ENCODE data around the gene FKBP14. TPM values are rescaled to one million over a fixed set of nuclear protein-coding genes. Genes with fewer than 3 reads are reported as not detected.

FKBP14 gene
- total RNA-seq, 1 donor from 2014 or later = 100 TPM

DNA sequence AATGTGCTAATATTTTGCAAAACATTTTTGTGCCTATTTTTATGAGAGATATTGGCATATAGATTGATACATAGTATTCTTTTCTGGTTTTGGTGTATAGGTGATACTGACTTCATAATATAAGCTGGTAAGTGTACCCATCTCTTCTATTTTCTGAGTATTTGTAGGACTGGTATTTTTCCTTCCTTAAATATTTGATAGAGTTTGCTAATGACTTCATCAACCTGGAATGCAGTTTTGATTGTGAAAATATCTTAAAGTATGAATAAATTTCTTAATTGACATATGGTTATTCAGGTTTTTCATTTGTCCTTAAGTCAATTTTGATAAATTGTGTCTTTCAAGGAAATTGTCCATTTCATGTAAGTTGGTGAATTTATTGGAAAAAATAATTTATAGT lies 30.9 kb downstream of the FKBP14 start:
- H3K9ac ChIP-seq (ENCODE audit: low read length) = no peak overlapping the region
- Mint-ChIP-seq H3K27ac (ENCODE audit: unreplicated experiment) (no peak overlapping the region), H3K4me3 (ENCODE audit: unreplicated experiment) (no peak overlapping the region), H3K9me3 (ENCODE audit: unreplicated experiment) (peaks cover 9% of the 10 kb centered on the region), H3K4me1 (ENCODE audit: low read depth, unreplicated experiment) (no peaks in the 10 kb centered on the region), H3K36me3 (ENCODE audit: low read depth, unreplicated experiment) (peaks cover 2% of the 10 kb centered on the region), H3K27me3 (ENCODE audit: low read depth, unreplicated experiment) (no peaks in the 10 kb centered on the region)
- peaks cover 6% of the 10 kb centered on the region for H3K9me3 ChIP-seq (ENCODE audit: insufficient read depth, low read depth, low read length)
- H3K27me3 ChIP-seq (ENCODE audit: insufficient read depth, low read length) = no peaks in the 10 kb centered on the region
- TF ChIP-seq, protein P1, sequence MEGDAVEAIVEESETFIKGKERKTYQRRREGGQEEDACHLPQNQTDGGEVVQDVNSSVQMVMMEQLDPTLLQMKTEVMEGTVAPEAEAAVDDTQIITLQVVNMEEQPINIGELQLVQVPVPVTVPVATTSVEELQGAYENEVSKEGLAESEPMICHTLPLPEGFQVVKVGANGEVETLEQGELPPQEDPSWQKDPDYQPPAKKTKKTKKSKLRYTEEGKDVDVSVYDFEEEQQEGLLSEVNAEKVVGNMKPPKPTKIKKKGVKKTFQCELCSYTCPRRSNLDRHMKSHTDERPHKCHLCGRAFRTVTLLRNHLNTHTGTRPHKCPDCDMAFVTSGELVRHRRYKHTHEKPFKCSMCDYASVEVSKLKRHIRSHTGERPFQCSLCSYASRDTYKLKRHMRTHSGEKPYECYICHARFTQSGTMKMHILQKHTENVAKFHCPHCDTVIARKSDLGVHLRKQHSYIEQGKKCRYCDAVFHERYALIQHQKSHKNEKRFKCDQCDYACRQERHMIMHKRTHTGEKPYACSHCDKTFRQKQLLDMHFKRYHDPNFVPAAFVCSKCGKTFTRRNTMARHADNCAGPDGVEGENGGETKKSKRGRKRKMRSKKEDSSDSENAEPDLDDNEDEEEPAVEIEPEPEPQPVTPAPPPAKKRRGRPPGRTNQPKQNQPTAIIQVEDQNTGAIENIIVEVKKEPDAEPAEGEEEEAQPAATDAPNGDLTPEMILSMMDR (IDR thresholded peaks at IDR 0.05; ENCODE audit: insufficient read depth, low read depth, low read length) = no peak
- TF ChIP-seq EZH2 (IDR thresholded peaks at IDR 0.05; ENCODE audit: insufficient read depth, low read length) = no peak
- DNase-seq (ENCODE audit: low read depth) (no peak), FAIRE-seq (no peak)
- H3K4me2 ChIP-seq (ENCODE audit: low read length) = no peak overlapping the region
- H3K27ac ChIP-seq (ENCODE audit: low read depth, low read length) = no peak overlapping the region
- no peak overlapping the region for H2AFZ ChIP-seq (ENCODE audit: low read depth, low read length)
- no peaks in the 10 kb centered on the region for H3K79me2 ChIP-seq (ENCODE audit: insufficient read depth, low read length)
- H3K4me3 ChIP-seq (ENCODE audit: insufficient read depth, low read depth, low read length) = no peak overlapping the region
- no peaks in the 10 kb centered on the region for H3K4me1 ChIP-seq (ENCODE audit: insufficient read depth, low read length)
- no peaks in the 10 kb centered on the region for H4K20me1 ChIP-seq (ENCODE audit: insufficient read depth, low read length)
- H3K36me3 ChIP-seq (ENCODE audit: insufficient read depth, low read length) = no peaks in the 10 kb centered on the region

DNA sequence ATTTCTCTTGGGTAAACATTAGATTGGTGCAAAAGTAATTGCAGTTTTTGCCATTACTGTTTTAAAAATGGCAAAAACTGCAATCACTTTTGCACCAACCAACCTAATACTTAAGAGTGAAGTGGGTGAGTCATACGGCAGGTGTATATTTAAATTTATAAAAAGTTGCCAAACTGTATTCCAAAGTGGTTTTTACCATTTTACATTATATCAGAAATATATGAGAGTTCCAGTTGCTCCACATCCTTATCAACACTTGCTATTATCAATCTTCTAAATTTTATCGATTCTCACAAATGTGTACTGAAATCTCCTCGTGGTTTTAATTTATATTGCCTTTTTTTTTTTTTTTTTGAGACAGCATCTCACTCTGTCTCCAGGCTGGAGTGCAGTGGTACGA lies 33.4 kb downstream of the FKBP14 start:
- Histone ChIP-seq H2AFZ (ENCODE audit: low read depth, low read length) (no peak overlapping the region), H4K20me1 (ENCODE audit: insufficient read depth, low read length) (no peaks in the 10 kb centered on the region), H3K4me2 (ENCODE audit: low read length) (no peak overlapping the region), H3K79me2 (ENCODE audit: insufficient read depth, low read length) (peaks cover 18% of the 10 kb centered on the region), H3K36me3 (ENCODE audit: insufficient read depth, low read length) (no peaks in the 10 kb centered on the region), H3K27ac (ENCODE audit: low read depth, low read length) (no peak overlapping the region), H3K9me3 (ENCODE audit: insufficient read depth, low read depth, low read length) (peaks cover 6% of the 10 kb centered on the region), H3K9ac (ENCODE audit: low read length) (no peak overlapping the region), H3K4me3 (ENCODE audit: insufficient read depth, low read depth, low read length) (no peak overlapping the region), H3K27me3 (ENCODE audit: insufficient read depth, low read length) (no peaks in the 10 kb centered on the region), H3K4me1 (ENCODE audit: insufficient read depth, low read length) (peaks cover 4% of the 10 kb centered on the region)
- H3K4me3 Mint-ChIP-seq (ENCODE audit: unreplicated experiment) = no peak overlapping the region
- H3K27ac Mint-ChIP-seq (ENCODE audit: unreplicated experiment) = no peak overlapping the region
- FAIRE-seq (no peak), DNase-seq (ENCODE audit: low read depth) (no peak)
- H3K4me1 Mint-ChIP-seq (ENCODE audit: low read depth, unreplicated experiment) = no peaks in the 10 kb centered on the region
- TF ChIP-seq, protein P1 (IDR thresholded peaks at IDR 0.05; ENCODE audit: insufficient read depth, low read depth, low read length) = no peak
- TF ChIP-seq EZH2 (IDR thresholded peaks at IDR 0.05; ENCODE audit: insufficient read depth, low read length) = no peak
- H3K9me3 Mint-ChIP-seq (ENCODE audit: unreplicated experiment) = peaks cover 9% of the 10 kb centered on the region
- H3K27me3 Mint-ChIP-seq (ENCODE audit: low read depth, unreplicated experiment) = no peaks in the 10 kb centered on the region
- H3K36me3 Mint-ChIP-seq (ENCODE audit: low read depth, unreplicated experiment) = no peaks in the 10 kb centered on the region

GRCh38 chr7:29991937-29992336 lies 34.6 kb downstream of the FKBP14 start:
- no peaks in the 10 kb centered on the region for H3K36me3 ChIP-seq (ENCODE audit: insufficient read depth, low read length)
- TF ChIP-seq EZH2 (IDR thresholded peaks at IDR 0.05; ENCODE audit: insufficient read depth, low read length) = no peak
- TF ChIP-seq, protein P1 (IDR thresholded peaks at IDR 0.05; ENCODE audit: insufficient read depth, low read depth, low read length) = no peak
- DNase-seq (ENCODE audit: low read depth) (no peak), FAIRE-seq (no peak)
- no peak overlapping the region for H3K27ac Mint-ChIP-seq (ENCODE audit: unreplicated experiment)
- H3K4me3 ChIP-seq (ENCODE audit: insufficient read depth, low read depth, low read length) = no peak overlapping the region
- H3K4me1 ChIP-seq (ENCODE audit: insufficient read depth, low read length) = peaks cover 16% of the 10 kb centered on the region
- H3K9ac ChIP-seq (ENCODE audit: low read length) = no peak overlapping the region
- H2AFZ ChIP-seq (ENCODE audit: low read depth, low read length) = no peak overlapping the region
- H3K9me3 Mint-ChIP-seq (ENCODE audit: unreplicated experiment) = peaks cover 6% of the 10 kb centered on the region
- H3K27me3 Mint-ChIP-seq (ENCODE audit: low read depth, unreplicated experiment) = no peaks in the 10 kb centered on the region
- no peak overlapping the region for H3K4me2 ChIP-seq (ENCODE audit: low read length)
- H3K79me2 ChIP-seq (ENCODE audit: insufficient read depth, low read length) = peaks cover 27% of the 10 kb centered on the region
- H3K36me3 Mint-ChIP-seq (ENCODE audit: low read depth, unreplicated experiment) = peaks cover 1% of the 10 kb centered on the region
- H3K4me3 Mint-ChIP-seq (ENCODE audit: unreplicated experiment) = no peak overlapping the region
- peaks cover 8% of the 10 kb centered on the region for H3K4me1 Mint-ChIP-seq (ENCODE audit: low read depth, unreplicated experiment)
- H3K9me3 ChIP-seq (ENCODE audit: insufficient read depth, low read depth, low read length) = peaks cover 6% of the 10 kb centered on the region
- H3K27ac ChIP-seq (ENCODE audit: low read depth, low read length) = no peak overlapping the region
- H4K20me1 ChIP-seq (ENCODE audit: insufficient read depth, low read length) = no peaks in the 10 kb centered on the region
- no peaks in the 10 kb centered on the region for H3K27me3 ChIP-seq (ENCODE audit: insufficient read depth, low read length)

Measured in astrocyte (in vitro differentiated cells and primary cell).